Bronchial epithelial cell (primary cell): ENCODE data around the gene VSTM4. TPM values are rescaled to one million over a fixed set of nuclear protein-coding genes. Genes with fewer than 3 reads are reported as not detected.

Experiments
- DNase-seq: peaks from one replicate; pipeline ENCODE4 v3.0.0-alpha.2; 2010; ENCODE audit warnings: low read depth
- FAIRE-seq: peaks from 2 replicates; lab custom pipeline; 2011; peaks lifted over from hg19 to GRCh38; lab: Jason Lieb, UNC
- H3K27me3 ChIP-seq: 2 replicates; pipeline ENCODE4 v1.5.1; 2011; ENCODE audit warnings: low read length; ENCODE audit not compliant: control insufficient read depth, insufficient read depth
- H3K36me3 ChIP-seq: 2 replicates; pipeline ENCODE4 v1.5.1; 2011; ENCODE audit warnings: low read length; ENCODE audit not compliant: control insufficient read depth, insufficient read depth
- H3K4me3 ChIP-seq: 2 replicates; pipeline ENCODE4 v1.5.1; 2011; ENCODE audit warnings: mild to moderate bottlenecking, low read depth, low read length, control low read depth
- CTCF ChIP-seq: IDR thresholded peaks from 2 replicates; pipeline ENCODE4 v1.5.1; 2011; ENCODE audit warnings: mild to moderate bottlenecking, moderate library complexity, low read length, control low read depth, inconsistent platforms; ENCODE audit not compliant: insufficient read depth, severe bottlenecking
- total RNA-seq: library from RNA; depleted of rRNA; stranded (reverse); fragments of >200 nt; gene quantifications from 2 replicates; pipeline ENCODE4 v1.2.1, GENCODE V29; 2014

The VSTM4 gene
- total RNA-seq, 1 donor from 2014 or later: under 0.01 TPM

- DNase-seq: no peak
- Histone ChIP-seq H3K4me3 (no peak overlapping the region), H3K27me3 (no peaks in the 10 kb centered on the region), H3K36me3 (no peaks in the 10 kb centered on the region)
- no peak for TF ChIP-seq CTCF
- no peak for FAIRE-seq
Observed at GRCh38 chr10:49104323-49104722, 11.0 kb downstream of the VSTM4 start.

GRCh38 chr10:49103761-49104160 is 11.6 kb downstream of the VSTM4 start:
- no peak for FAIRE-seq
- no peaks in the 10 kb centered on the region for H3K27me3 ChIP-seq
- no peak for DNase-seq
- H3K4me3 ChIP-seq: no peak overlapping the region
- H3K36me3 ChIP-seq: no peaks in the 10 kb centered on the region
- no peak for TF ChIP-seq CTCF

GRCh38 chr10:49099046-49099445 is 16.3 kb downstream of the VSTM4 start:
- DNase-seq: no peak
- TF ChIP-seq CTCF: no peak
- Histone ChIP-seq H3K27me3 (no peaks in the 10 kb centered on the region), H3K36me3 (no peaks in the 10 kb centered on the region), H3K4me3 (no peak overlapping the region)
- FAIRE-seq: no peak

- DNase-seq (no peak), FAIRE-seq (no peak)
- Histone ChIP-seq H3K36me3 (no peaks in the 10 kb centered on the region), H3K27me3 (no peaks in the 10 kb centered on the region), H3K4me3 (no peak overlapping the region)
- TF ChIP-seq CTCF: no peak
Observed at GRCh38 chr10:49096890-49097445, 18.4 kb downstream of the VSTM4 start.

- FAIRE-seq (no peak), DNase-seq (no peak)
- Histone ChIP-seq H3K27me3 (no peaks in the 10 kb centered on the region), H3K4me3 (no peak overlapping the region), H3K36me3 (no peaks in the 10 kb centered on the region)
- no peak for TF ChIP-seq CTCF
Observed at GRCh38 chr10:49094646-49095045, 20.7 kb downstream of the VSTM4 start.

- no peak for TF ChIP-seq CTCF
- no peaks in the 10 kb centered on the region for H3K36me3 ChIP-seq
- H3K4me3 ChIP-seq: no peak overlapping the region
- no peak for DNase-seq
- H3K27me3 ChIP-seq: no peaks in the 10 kb centered on the region
- FAIRE-seq: no peak
Observed at GRCh38 chr10:49093922-49094321, 21.4 kb downstream of the VSTM4 start.
